Activated T-helper 1 cell treated with anti-CD3 and anti-CD28 coated beads, Interleukin-12 subunit alpha, Interleukin-12 subunit beta, Interleukin-2, Interleukin-4 antibody, amounts not matched to agents 30 ng/mL and 10 ng/mL and 1 ng/mL, durations not matched to agents 14 hours and 24 hours and 36 hours (primary cell): ENCODE measurements around the gene CCNB2. TPM values are rescaled to one million over a fixed set of nuclear protein-coding genes. Genes with fewer than 3 reads are reported as not detected.
A peak's percentile ranks its signal among the peaks of the same experiment; 100 is the strongest.

Experiments
- DNase-seq: peaks from one replicate; pipeline ENCODE4 v3.0.0; 2021; ENCODE audit warnings: low spot score
- H3K27ac Mint-ChIP-seq: one replicate; pipeline ENCODE4 v1.8.0; 2021; ENCODE audit warnings: mild to moderate bottlenecking, mixed read lengths
- H3K27me3 Mint-ChIP-seq: one replicate; pipeline ENCODE4 v1.8.0; 2022; ENCODE audit warnings: mild to moderate bottlenecking, moderate library complexity, mixed read lengths; ENCODE audit not compliant: insufficient read depth
- H3K36me3 Mint-ChIP-seq: one replicate; pipeline ENCODE4 v1.8.0; 2021; ENCODE audit warnings: low read depth, mixed read lengths
- H3K4me1 Mint-ChIP-seq: one replicate; pipeline ENCODE4 v1.8.0; 2021; ENCODE audit warnings: low read depth, mixed read lengths
- H3K4me3 Mint-ChIP-seq: one replicate; pipeline ENCODE4 v1.8.0; 2021; ENCODE audit warnings: mild to moderate bottlenecking, moderate library complexity, mixed read lengths
- H3K9me3 Mint-ChIP-seq: one replicate; pipeline ENCODE4 v1.8.0; 2021; ENCODE audit warnings: mixed read lengths
- intact Hi-C: fragments of 100-400 bp; cut with micrococcal nuclease; formaldehyde crosslinking; loops from one replicate; pipeline ENCODE4 v1.15.1; 2024
- total RNA-seq: library from RNA; stranded (reverse); gene quantifications from 2 replicates; pipeline ENCODE4 v1.2.3, GENCODE V29; 2022

Gene CCNB2
- 36.6 and 38.2 TPM in 2 replicates for total RNA-seq

- DNase-seq, result peak; percentile 85
- H3K27ac Mint-ChIP-seq, result peak within 1 kb of the TSS; percentile 99
- no peaks in the 10 kb centered on the region for H3K27me3 Mint-ChIP-seq
- peak within 1 kb of the TSS; percentile 96 for H3K4me3 Mint-ChIP-seq
- no peaks in the 10 kb centered on the region for H3K9me3 Mint-ChIP-seq
- H3K36me3 Mint-ChIP-seq, result peaks cover 17% of the 10 kb centered on the region
- H3K4me1 Mint-ChIP-seq, result peaks cover 46% of the 10 kb centered on the region
- intact Hi-C loops, result loop anchor here (1.0 to 10.0 kb wide), 9 partner anchors 31 to 1370 kb away; partner anchors contain the start of genes BNIP2, GTF2A2, ICE2 and RNF111
Measured at GRCh38 chr15:59104912-59105732, at the start of gene CCNB2. Gene CCNB2 (plus strand): TSS chr15:59105146. CDS start chr15:59105269, 123 bp downstream.

GRCh38 chr15:59059076-59059597 lies 45.8 kb upstream of the CCNB2 start:
- intact Hi-C loops, result no loop called here
- peaks cover 41% of the 10 kb centered on the region for H3K36me3 Mint-ChIP-seq
- H3K4me1 Mint-ChIP-seq, result peaks cover 25% of the 10 kb centered on the region

GRCh38 chr15:59060348-59060747 lies 44.6 kb upstream of the CCNB2 start:
- intact Hi-C loops, result no loop called here
- Mint-ChIP-seq H3K4me3 (no peak overlapping the region), H3K27ac (no peak overlapping the region), H3K27me3 (no peaks in the 10 kb centered on the region), H3K9me3 (no peaks in the 10 kb centered on the region), H3K4me1 (peaks cover 15% of the 10 kb centered on the region), H3K36me3 (peaks cover 39% of the 10 kb centered on the region)
- no peak for DNase-seq

More at GRCh38 chr15:59059076-59059597, 45.8 kb upstream of the CCNB2 start:
- DNase-seq, result no peak
- Mint-ChIP-seq H3K4me3 (no peak overlapping the region), H3K27me3 (no peaks in the 10 kb centered on the region), H3K27ac (no peak overlapping the region), H3K9me3 (no peaks in the 10 kb centered on the region)

DNA sequence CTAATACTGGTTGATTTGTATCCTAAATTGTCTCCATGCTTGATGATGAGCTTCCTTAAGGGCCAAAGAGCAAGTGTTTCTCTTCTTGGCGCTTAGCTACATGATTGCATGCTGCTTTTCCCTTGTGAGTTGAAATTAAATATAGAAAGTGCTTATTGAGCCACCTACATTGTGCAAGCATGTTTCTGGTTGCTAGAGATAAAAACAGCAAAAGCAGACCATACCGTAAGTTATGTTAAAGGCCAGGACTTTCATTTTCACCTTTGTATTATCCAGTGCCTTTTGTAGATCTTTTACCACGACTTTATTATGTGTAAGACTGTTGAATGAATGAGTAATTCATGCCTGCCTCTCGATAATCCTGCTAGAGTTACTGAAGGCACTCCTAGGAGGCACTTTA lies 41.9 kb upstream of the CCNB2 start:
- Mint-ChIP-seq H3K4me3 (no peak overlapping the region), H3K36me3 (peaks cover 53% of the 10 kb centered on the region), H3K4me1 (peaks cover 15% of the 10 kb centered on the region), H3K27ac (peak overlapping the region; percentile 11), H3K9me3 (no peaks in the 10 kb centered on the region), H3K27me3 (no peaks in the 10 kb centered on the region)
- intact Hi-C loops, result no loop called here
- DNase-seq, result no peak

DNA sequence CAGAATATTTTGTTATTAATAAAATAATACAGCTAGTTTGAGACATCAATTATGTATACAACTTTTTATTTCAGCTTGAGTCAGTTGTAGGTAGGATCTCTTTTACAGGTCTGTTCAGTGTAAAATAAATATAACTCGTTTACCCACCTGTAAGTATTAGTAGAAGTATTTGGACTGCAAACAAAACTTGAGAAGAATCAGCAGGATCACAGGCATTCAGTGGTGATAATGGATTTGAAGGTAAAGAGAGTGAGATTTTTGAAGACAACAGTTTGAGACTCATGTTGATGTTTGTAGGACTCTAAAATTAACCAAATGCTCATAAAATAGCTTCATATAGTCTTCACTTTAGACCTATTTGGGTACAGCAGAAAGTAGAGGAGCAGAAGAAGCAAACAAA lies 35.5 kb upstream of the CCNB2 start:
- H3K4me3 Mint-ChIP-seq, result no peak overlapping the region
- DNase-seq, result no peak
- peaks cover 11% of the 10 kb centered on the region for H3K4me1 Mint-ChIP-seq
- intact Hi-C loops, result no loop called here
- peaks cover 55% of the 10 kb centered on the region for H3K36me3 Mint-ChIP-seq
- no peaks in the 10 kb centered on the region for H3K9me3 Mint-ChIP-seq
- no peaks in the 10 kb centered on the region for H3K27me3 Mint-ChIP-seq
- H3K27ac Mint-ChIP-seq, result no peak overlapping the region

DNA sequence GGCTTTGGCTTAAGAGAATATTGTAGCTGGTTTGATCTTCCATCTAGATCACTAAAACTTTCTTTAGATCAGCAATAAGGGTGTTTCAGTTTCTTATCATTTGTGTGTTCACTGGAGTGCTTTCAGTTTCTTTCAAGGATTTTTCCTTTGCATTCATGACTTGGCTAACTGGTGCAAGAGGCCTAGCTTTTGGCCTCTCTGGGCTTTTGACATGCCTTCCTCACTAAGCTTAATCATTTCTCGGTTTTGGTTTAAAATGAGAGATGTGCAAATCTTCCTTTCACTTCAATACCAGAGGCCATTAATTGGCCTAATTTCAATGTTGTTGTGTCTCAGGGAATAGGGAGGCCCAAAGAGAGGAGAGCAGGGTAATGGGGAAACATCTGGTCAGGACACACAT lies 30.3 kb upstream of the CCNB2 start:
- no peak for DNase-seq
- H3K36me3 Mint-ChIP-seq, result peaks cover 44% of the 10 kb centered on the region
- intact Hi-C loops, result loop anchor here (1.0 kb wide), 1 partner anchor 30 kb away; no protein-coding TSS in a partner anchor
- peaks cover 17% of the 10 kb centered on the region for H3K4me1 Mint-ChIP-seq
- peak overlapping the region; percentile 41 for H3K27ac Mint-ChIP-seq
- no peaks in the 10 kb centered on the region for H3K27me3 Mint-ChIP-seq
- no peaks in the 10 kb centered on the region for H3K9me3 Mint-ChIP-seq
- H3K4me3 Mint-ChIP-seq, result no peak overlapping the region

DNA sequence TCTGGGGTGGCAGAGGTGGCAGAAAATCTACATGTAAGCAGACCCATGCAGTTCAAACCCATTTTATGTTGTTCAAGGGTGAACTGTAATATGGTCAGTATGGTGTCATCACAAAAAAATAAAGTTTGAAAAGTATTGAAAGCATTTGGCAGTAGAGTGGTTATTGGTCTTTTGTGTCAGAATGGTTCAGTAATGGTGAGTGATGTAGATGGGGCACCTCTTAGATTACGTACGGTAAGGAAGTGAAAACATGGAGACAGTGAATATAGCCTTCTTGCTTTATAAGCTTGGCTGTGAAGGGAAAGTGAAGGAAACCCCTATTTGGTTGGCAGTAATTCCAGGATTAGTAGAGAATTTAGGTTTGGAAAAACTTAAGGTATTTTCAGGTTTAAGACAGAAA lies 17.2 kb upstream of the CCNB2 start:
- Mint-ChIP-seq H3K36me3 (peaks cover 40% of the 10 kb centered on the region), H3K27ac (no peak overlapping the region), H3K9me3 (no peaks in the 10 kb centered on the region), H3K4me3 (no peak overlapping the region), H3K27me3 (no peaks in the 10 kb centered on the region), H3K4me1 (no peaks in the 10 kb centered on the region)
- no peak for DNase-seq
- intact Hi-C loops, result no loop called here

DNA sequence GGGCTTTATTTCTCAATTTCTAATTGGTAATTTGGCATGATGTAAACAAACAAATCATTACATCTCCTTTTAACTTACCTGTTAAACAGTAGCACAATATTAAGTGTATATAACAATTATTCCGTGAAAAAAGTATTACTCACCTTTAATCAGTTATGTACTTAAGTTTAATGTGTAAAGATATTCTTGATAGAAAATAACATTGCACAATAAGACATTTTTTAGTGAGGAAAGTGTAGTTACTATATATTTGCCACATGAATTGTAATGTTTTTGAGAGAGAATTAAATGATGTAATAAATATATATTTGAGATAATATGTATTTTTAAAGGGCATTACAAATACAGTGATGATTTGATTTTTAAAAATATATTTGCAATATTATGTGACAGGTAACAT lies 10.9 kb upstream of the CCNB2 start:
- peaks cover 14% of the 10 kb centered on the region for H3K4me1 Mint-ChIP-seq
- no peaks in the 10 kb centered on the region for H3K27me3 Mint-ChIP-seq
- H3K9me3 Mint-ChIP-seq, result no peaks in the 10 kb centered on the region
- no peak overlapping the region for H3K27ac Mint-ChIP-seq
- DNase-seq, result no peak
- no peak overlapping the region for H3K4me3 Mint-ChIP-seq
- intact Hi-C loops, result no loop called here
- peaks cover 27% of the 10 kb centered on the region for H3K36me3 Mint-ChIP-seq

GRCh38 chr15:59096429-59096828 lies 8.5 kb upstream of the CCNB2 start:
- no peak for DNase-seq
- no peak overlapping the region for H3K4me3 Mint-ChIP-seq
- H3K27ac Mint-ChIP-seq, result no peak overlapping the region
- no peaks in the 10 kb centered on the region for H3K9me3 Mint-ChIP-seq
- H3K4me1 Mint-ChIP-seq, result peaks cover 18% of the 10 kb centered on the region
- H3K27me3 Mint-ChIP-seq, result no peaks in the 10 kb centered on the region
- peaks cover 25% of the 10 kb centered on the region for H3K36me3 Mint-ChIP-seq
- intact Hi-C loops, result loop anchor here (1.0 kb wide), 1 partner anchor 44 kb away; no protein-coding TSS in a partner anchor

DNA sequence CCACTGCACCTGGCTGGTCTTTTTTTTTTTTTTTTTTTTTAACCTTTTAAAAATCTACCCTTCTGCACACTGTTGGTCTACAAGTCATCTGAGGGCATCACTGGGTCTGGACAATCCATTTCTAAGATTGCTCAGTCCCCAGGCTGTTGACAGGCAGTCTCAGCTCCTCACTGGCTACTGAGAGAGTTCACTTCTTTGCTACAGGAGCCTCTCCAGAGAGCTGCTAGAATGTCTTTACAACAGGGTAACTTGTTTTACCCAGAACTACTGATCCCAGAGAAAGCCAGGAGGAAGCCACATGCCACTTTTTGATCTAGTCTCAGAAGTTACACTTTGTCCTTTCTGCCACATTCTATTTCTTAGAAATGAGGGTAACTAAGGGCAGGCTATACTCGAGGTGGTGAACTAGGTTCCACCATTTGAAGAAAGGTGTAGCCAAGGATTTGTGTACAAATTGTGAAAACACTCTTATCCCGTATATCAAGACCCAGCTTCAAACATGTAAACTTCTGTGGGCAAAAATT lies 5.7 kb upstream of the CCNB2 start:
- Mint-ChIP-seq H3K36me3 (peaks cover 15% of the 10 kb centered on the region), H3K4me1 (peaks cover 22% of the 10 kb centered on the region), H3K27me3 (no peaks in the 10 kb centered on the region), H3K4me3 (peak overlapping the region; percentile 49), H3K9me3 (no peaks in the 10 kb centered on the region), H3K27ac (peak overlapping the region; percentile 55)
- DNase-seq, result no peak
- intact Hi-C loops, result no loop called here

GRCh38 chr15:59104602-59104911 lies 389 bp upstream of the CCNB2 start:
- peaks cover 46% of the 10 kb centered on the region for H3K4me1 Mint-ChIP-seq
- peak overlapping the region; percentile 99 for H3K27ac Mint-ChIP-seq
- intact Hi-C loops, result loop anchor here (1.0 to 10.0 kb wide), 7 partner anchors 30 to 1370 kb away; partner anchors contain the start of genes BNIP2, GTF2A2, ICE2 and SLTM
- H3K9me3 Mint-ChIP-seq, result no peaks in the 10 kb centered on the region
- peak overlapping the region; percentile 96 for H3K4me3 Mint-ChIP-seq
- DNase-seq, result no peak
- peaks cover 17% of the 10 kb centered on the region for H3K36me3 Mint-ChIP-seq
- H3K27me3 Mint-ChIP-seq, result no peaks in the 10 kb centered on the region

- Mint-ChIP-seq H3K36me3 (peaks cover 18% of the 10 kb centered on the region), H3K9me3 (no peaks in the 10 kb centered on the region), H3K4me1 (peaks cover 53% of the 10 kb centered on the region), H3K4me3 (peak overlapping the region; percentile 96), H3K27me3 (no peaks in the 10 kb centered on the region), H3K27ac (peak overlapping the region; percentile 99)
- intact Hi-C loops, result loop anchor here (1.0 to 10.0 kb wide), 8 partner anchors 31 to 1369 kb away; partner anchors contain the start of genes BNIP2, GTF2A2, ICE2 and RNF111
- DNase-seq, result no peak
Measured at GRCh38 chr15:59105854-59106253, 908 bp downstream of the CCNB2 start.

DNA sequence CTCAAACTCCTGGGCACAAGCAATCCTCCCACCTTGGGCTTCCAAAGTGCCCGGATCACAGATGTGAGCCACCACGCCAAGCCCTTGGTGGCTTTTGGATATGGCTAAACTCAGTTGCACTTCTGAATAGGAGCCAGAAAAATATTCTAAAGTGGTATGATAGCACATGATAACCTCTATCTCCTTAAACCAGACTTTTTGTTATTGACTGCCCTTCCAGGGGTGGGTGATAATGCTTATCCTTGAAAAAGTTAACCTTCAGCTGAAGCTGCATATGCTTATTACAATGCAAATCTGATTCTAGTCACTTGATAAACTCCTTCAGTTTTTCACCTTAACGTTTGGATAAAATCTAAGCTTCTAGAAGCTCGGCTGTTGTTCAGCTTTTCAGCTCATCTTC lies 6.3 kb downstream of the CCNB2 start:
- Mint-ChIP-seq H3K27ac (no peak overlapping the region), H3K9me3 (no peaks in the 10 kb centered on the region), H3K27me3 (no peaks in the 10 kb centered on the region), H3K4me3 (no peak overlapping the region), H3K4me1 (peaks cover 47% of the 10 kb centered on the region), H3K36me3 (peaks cover 44% of the 10 kb centered on the region)
- intact Hi-C loops, result no loop called here
- DNase-seq, result no peak
